NCI-H2171 (cell line): ENCODE results near the gene EFCAB3.
"Not testable (repeated sequence)": the region's sequence is repeated elsewhere in the genome, so short reads cannot be mapped to it uniquely, and the experiment has no call there.

Experiments
- DNase-seq: peaks from one replicate; lab custom pipeline; 2025; lab: John Stamatoyannopoulos, UW

EFCAB3 gene

GRCh38 chr17:62465271-62465670, 84.9 kb downstream of the EFCAB3 start:
- not testable (repeated sequence) for DNase-seq
